SK-N-MC (cell line): ENCODE results near the gene RANBP17.

Experiments
- DNase-seq: peaks from one replicate; pipeline ENCODE4 v3.0.0-alpha.2; 2011; ENCODE audit warnings: low read depth, low spot score
- H3K27ac ChIP-seq: fragments of 200-600 bp; sonication (generic); 2 replicates; pipeline ENCODE4 v1.5.1; 2016; ENCODE audit warnings: mixed run types
- H3K36me3 ChIP-seq: fragments of 200-600 bp; sonication (generic); 2 replicates; pipeline ENCODE4 v1.6.1; 2017; ENCODE audit warnings: antibody characterized with exemption, low read length, mixed read lengths; ENCODE audit not compliant: insufficient read depth
- H3K4me3 ChIP-seq: fragments of 200-600 bp; sonication (generic); 2 replicates; pipeline ENCODE4 v1.5.1; 2016
- H3K9ac ChIP-seq: fragments of 200-600 bp; sonication (generic); 2 replicates; pipeline ENCODE4 v1.8.0; 2017; ENCODE audit warnings: mixed run types, mixed read lengths; ENCODE audit not compliant: insufficient read length
- H3K9me3 ChIP-seq: fragments of 200-600 bp; sonication (generic); 2 replicates; pipeline ENCODE4 v1.6.1; 2017; ENCODE audit warnings: low read depth, mild to moderate bottlenecking, antibody characterized with exemption, low read length, moderate library complexity, mixed read lengths
- EZH2 ChIP-seq: fragments of 200-600 bp; sonication (generic); IDR thresholded peaks from one replicate; pipeline ENCODE4 v1.6.1; 2017; ENCODE audit warnings: antibody characterized with exemption
- FOXP2 ChIP-seq: optimal IDR thresholded peaks from 2 replicates; pipeline ENCODE3; 2011; ENCODE audit warnings: mild to moderate bottlenecking, moderate library complexity; ENCODE audit not compliant: insufficient read depth; ENCODE audit errors: extremely low read length, control extremely low read depth
- POLR2AphosphoS5 ChIP-seq: IDR thresholded peaks from 2 replicates; pipeline ENCODE4 v1.6.1; 2012; ENCODE audit warnings: mild to moderate bottlenecking, low read depth, low read length, borderline replicate concordance

Gene RANBP17

GRCh38 chr5:170882345-170882744 lies 20.5 kb downstream of the RANBP17 start:
- H3K9ac ChIP-seq, result no peak overlapping the region
- H3K4me3 ChIP-seq, result no peak overlapping the region
- no peak for TF ChIP-seq FOXP2
- TF ChIP-seq EZH2, result no peak
- no peak for TF ChIP-seq POLR2AphosphoS5
- no peaks in the 10 kb centered on the region for H3K36me3 ChIP-seq
- no peak for DNase-seq
- H3K9me3 ChIP-seq, result no peaks in the 10 kb centered on the region
- no peak overlapping the region for H3K27ac ChIP-seq

GRCh38 chr5:170885256-170885655 lies 23.4 kb downstream of the RANBP17 start:
- Histone ChIP-seq H3K4me3 (no peak overlapping the region), H3K9ac (no peak overlapping the region), H3K9me3 (no peaks in the 10 kb centered on the region), H3K27ac (no peak overlapping the region), H3K36me3 (no peaks in the 10 kb centered on the region)
- TF ChIP-seq EZH2 (no peak), POLR2AphosphoS5 (no peak), FOXP2 (no peak)
- DNase-seq, result no peak

GRCh38 chr5:170885809-170886208 lies 24.0 kb downstream of the RANBP17 start:
- no peak overlapping the region for H3K27ac ChIP-seq
- no peaks in the 10 kb centered on the region for H3K36me3 ChIP-seq
- no peak for TF ChIP-seq POLR2AphosphoS5
- no peak for TF ChIP-seq FOXP2
- no peak for TF ChIP-seq EZH2
- H3K9me3 ChIP-seq, result no peaks in the 10 kb centered on the region
- no peak overlapping the region for H3K4me3 ChIP-seq
- no peak for DNase-seq
- no peak overlapping the region for H3K9ac ChIP-seq

- no peak for DNase-seq
- TF ChIP-seq POLR2AphosphoS5 (no peak), EZH2 (no peak), FOXP2 (no peak)
- Histone ChIP-seq H3K9ac (no peak overlapping the region), H3K4me3 (no peak overlapping the region), H3K27ac (no peak overlapping the region), H3K36me3 (no peaks in the 10 kb centered on the region), H3K9me3 (no peaks in the 10 kb centered on the region)
These were observed 24.5 kb downstream of the RANBP17 start for GRCh38 chr5:170886210-170886894.

- no peak overlapping the region for H3K27ac ChIP-seq
- no peak overlapping the region for H3K9ac ChIP-seq
- H3K9me3 ChIP-seq, result no peaks in the 10 kb centered on the region
- H3K36me3 ChIP-seq, result no peaks in the 10 kb centered on the region
- TF ChIP-seq EZH2 (no peak), POLR2AphosphoS5 (no peak), FOXP2 (no peak)
- no peak overlapping the region for H3K4me3 ChIP-seq
- no peak for DNase-seq
These were observed 30.4 kb downstream of the RANBP17 start for GRCh38 chr5:170892196-170892595.

- TF ChIP-seq POLR2AphosphoS5, result no peak
- no peak for TF ChIP-seq EZH2
- no peak for TF ChIP-seq FOXP2
- H3K36me3 ChIP-seq, result no peaks in the 10 kb centered on the region
- no peak overlapping the region for H3K27ac ChIP-seq
- H3K9me3 ChIP-seq, result no peaks in the 10 kb centered on the region
- H3K4me3 ChIP-seq, result no peak overlapping the region
- DNase-seq, result no peak
- no peak overlapping the region for H3K9ac ChIP-seq
These were observed 32.8 kb downstream of the RANBP17 start for GRCh38 chr5:170894665-170895064.

GRCh38 chr5:170896779-170897178 lies 35.0 kb downstream of the RANBP17 start:
- DNase-seq, result no peak
- H3K4me3 ChIP-seq, result no peak overlapping the region
- H3K9me3 ChIP-seq, result no peaks in the 10 kb centered on the region
- no peak for TF ChIP-seq EZH2
- no peak for TF ChIP-seq FOXP2
- TF ChIP-seq POLR2AphosphoS5, result no peak
- no peak overlapping the region for H3K9ac ChIP-seq
- H3K36me3 ChIP-seq, result no peaks in the 10 kb centered on the region
- no peak overlapping the region for H3K27ac ChIP-seq

- no peak for TF ChIP-seq FOXP2
- no peak for TF ChIP-seq EZH2
- TF ChIP-seq POLR2AphosphoS5, result no peak
- Histone ChIP-seq H3K9me3 (no peaks in the 10 kb centered on the region), H3K36me3 (no peaks in the 10 kb centered on the region), H3K4me3 (no peak overlapping the region), H3K27ac (no peak overlapping the region), H3K9ac (no peak overlapping the region)
- no peak for DNase-seq
These were observed 41.3 kb downstream of the RANBP17 start for GRCh38 chr5:170903075-170903474.

- Histone ChIP-seq H3K27ac (no peak overlapping the region), H3K9me3 (no peaks in the 10 kb centered on the region), H3K4me3 (no peak overlapping the region), H3K9ac (no peak overlapping the region), H3K36me3 (no peaks in the 10 kb centered on the region)
- no peak for DNase-seq
- no peak for TF ChIP-seq POLR2AphosphoS5
- TF ChIP-seq EZH2, result no peak
- no peak for TF ChIP-seq FOXP2
These were observed 45.9 kb downstream of the RANBP17 start for GRCh38 chr5:170907758-170908157.

- Histone ChIP-seq H3K9ac (no peak overlapping the region), H3K36me3 (no peaks in the 10 kb centered on the region), H3K27ac (no peak overlapping the region), H3K4me3 (no peak overlapping the region), H3K9me3 (no peaks in the 10 kb centered on the region)
- no peak for DNase-seq
- TF ChIP-seq EZH2, result no peak
- no peak for TF ChIP-seq FOXP2
- TF ChIP-seq POLR2AphosphoS5, result no peak
These were observed 51.8 kb downstream of the RANBP17 start for GRCh38 chr5:170913573-170913972.
